Breast epithelium (tissue), 4 donors: Measurements from ENCODE around the gene MED1. TPM values are rescaled to one million over a fixed set of nuclear protein-coding genes. Genes with fewer than 3 reads are reported as not detected.

Experiments used
- DNase-seq, 2 donors: peaks; one replicate each; pipeline ENCODE4 v3.0.0-alpha.2; 2019; ENCODE audit warnings: low spot score in 2 of 2
- H3K27ac ChIP-seq, 2 donors: fragments of 200-600 bp; sonication (generic) in 1 of 2; one replicate each; pipeline ENCODE4 v1.5.1; 2016 to 2019; ENCODE audit warnings: mild to moderate bottlenecking in 1 of 2
- H3K27me3 ChIP-seq, 2 donors: fragments of 200-600 bp; sonication (generic) in 1 of 2; one replicate each; pipeline versions ENCODE4 v1.5.1 to v1.6.0; 2017 to 2019; ENCODE audit warnings: control low read depth in 1 of 2, mild to moderate bottlenecking in 1 of 2
- H3K36me3 ChIP-seq: fragments of 200-600 bp; one replicate; pipeline ENCODE4 v1.5.1; 2019
- H3K4me1 ChIP-seq, 2 donors: fragments of 200-600 bp; sonication (generic); one replicate each; pipeline ENCODE4 v1.5.1; 2016 to 2019; ENCODE audit warnings: control low read depth in 1 of 2
- H3K4me3 ChIP-seq, 3 donors: fragments of 200-600 bp; sonication (generic); 1 replicate in 2 of 3; 2 replicates in 1 of 3; pipeline ENCODE4 v1.5.1; 2016 to 2019; ENCODE audit warnings: mild to moderate bottlenecking in 3 of 3, moderate library complexity in 2 of 3
- H3K9me3 ChIP-seq, 2 donors: fragments of 200-600 bp; sonication (generic) in 1 of 2; one replicate each; pipeline ENCODE4 v1.5.1; 2016 to 2019; ENCODE audit warnings: control low read depth in 1 of 2
- POLR2A ChIP-seq: fragments of 450-650 bp; IDR thresholded peaks from one replicate; pipeline ENCODE4 v1.6.1; 2016; ENCODE audit warnings: antibody characterized with exemption, mild to moderate bottlenecking, moderate library complexity
- POLR2AphosphoS5 ChIP-seq, 3 donors: sonication (generic); formaldehyde crosslinking; IDR thresholded peaks; one replicate each; pipeline ENCODE4 v1.6.1; 2017; ENCODE audit warnings: antibody characterized with exemption in 3 of 3
- intact Hi-C: fragments of 100-400 bp; cut with DNase I; formaldehyde crosslinking; loops from one replicate; pipeline ENCODE4 v1.15.1; 2023; ENCODE audit warnings: low total_unique reads
- total RNA-seq, 3 donors: library from RNA; depleted of rRNA; stranded (reverse); fragments of >200 nt; gene quantifications; one replicate each; pipeline ENCODE4 v1.1.0, GENCODE V29; 2016
- TF ChIP-seq, protein P1 (sequence below), 3 donors: fragments of 450-650 bp; IDR thresholded peaks; one replicate each; pipeline ENCODE4 v1.5.1; 2016 to 2017; ENCODE audit warnings: antibody characterized with exemption in 3 of 3, mild to moderate bottlenecking in 3 of 3, moderate library complexity in 3 of 3

MED1 gene
- total RNA-seq, 3 donors from 2014 or later, result 21.4 to 36.3 (median 33.1) TPM

- TF ChIP-seq POLR2A (no peak), POLR2AphosphoS5 (IDR thresholded peaks at IDR 0.05) (no peak)
- TF ChIP-seq, protein P1, sequence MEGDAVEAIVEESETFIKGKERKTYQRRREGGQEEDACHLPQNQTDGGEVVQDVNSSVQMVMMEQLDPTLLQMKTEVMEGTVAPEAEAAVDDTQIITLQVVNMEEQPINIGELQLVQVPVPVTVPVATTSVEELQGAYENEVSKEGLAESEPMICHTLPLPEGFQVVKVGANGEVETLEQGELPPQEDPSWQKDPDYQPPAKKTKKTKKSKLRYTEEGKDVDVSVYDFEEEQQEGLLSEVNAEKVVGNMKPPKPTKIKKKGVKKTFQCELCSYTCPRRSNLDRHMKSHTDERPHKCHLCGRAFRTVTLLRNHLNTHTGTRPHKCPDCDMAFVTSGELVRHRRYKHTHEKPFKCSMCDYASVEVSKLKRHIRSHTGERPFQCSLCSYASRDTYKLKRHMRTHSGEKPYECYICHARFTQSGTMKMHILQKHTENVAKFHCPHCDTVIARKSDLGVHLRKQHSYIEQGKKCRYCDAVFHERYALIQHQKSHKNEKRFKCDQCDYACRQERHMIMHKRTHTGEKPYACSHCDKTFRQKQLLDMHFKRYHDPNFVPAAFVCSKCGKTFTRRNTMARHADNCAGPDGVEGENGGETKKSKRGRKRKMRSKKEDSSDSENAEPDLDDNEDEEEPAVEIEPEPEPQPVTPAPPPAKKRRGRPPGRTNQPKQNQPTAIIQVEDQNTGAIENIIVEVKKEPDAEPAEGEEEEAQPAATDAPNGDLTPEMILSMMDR (IDR thresholded peaks at IDR 0.05), result no peak
- Histone ChIP-seq H3K9me3 (no peaks in the 10 kb centered on the region), H3K27me3 (no peaks in the 10 kb centered on the region), H3K4me3 (no peak overlapping the region), H3K27ac (no peak overlapping the region), H3K4me1 (no peaks in the 10 kb centered on the region), H3K36me3 (no peaks in the 10 kb centered on the region)
- intact Hi-C loops, result no loop called here
- peak in 1 of 2 donors; percentile 40 for DNase-seq
These were observed 40.8 kb downstream of the MED1 start for GRCh38 chr17:39410279-39410678.

DNA sequence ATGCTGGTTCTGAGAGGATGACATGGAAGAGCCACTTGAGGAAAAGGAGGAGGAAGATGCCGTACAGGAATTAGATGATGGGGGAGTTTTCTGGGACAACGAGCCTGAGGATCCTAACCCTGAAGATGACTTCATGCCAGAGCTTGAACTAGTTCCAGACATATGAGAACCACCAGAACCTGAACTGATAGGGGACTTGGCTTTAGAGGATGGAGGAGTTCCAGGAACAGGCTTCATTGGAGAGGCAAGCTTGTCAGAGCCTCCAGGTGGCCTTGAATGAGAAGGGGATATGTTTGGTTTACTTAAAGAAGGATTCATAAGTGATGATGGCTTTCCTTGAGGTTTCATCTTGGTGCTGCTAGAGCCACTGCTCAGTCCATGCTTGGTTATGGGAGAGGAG lies 42.7 kb downstream of the MED1 start:
- H3K27me3 ChIP-seq, result no peaks in the 10 kb centered on the region
- no peak overlapping the region for H3K27ac ChIP-seq
- no peaks in the 10 kb centered on the region for H3K36me3 ChIP-seq
- no peaks in the 10 kb centered on the region for H3K4me1 ChIP-seq
- DNase-seq, result no peak
- intact Hi-C loops, result no loop called here
- TF ChIP-seq POLR2A, result no peak
- no peak for TF ChIP-seq POLR2AphosphoS5 (IDR thresholded peaks at IDR 0.05)
- TF ChIP-seq, protein P1 (IDR thresholded peaks at IDR 0.05), result no peak
- no peak overlapping the region for H3K4me3 ChIP-seq
- no peaks in the 10 kb centered on the region for H3K9me3 ChIP-seq

GRCh38 chr17:39406951-39407350 lies 44.1 kb downstream of the MED1 start:
- Histone ChIP-seq H3K9me3 (no peaks in the 10 kb centered on the region), H3K36me3 (no peaks in the 10 kb centered on the region), H3K27me3 (no peaks in the 10 kb centered on the region), H3K27ac (no peak overlapping the region), H3K4me1 (no peaks in the 10 kb centered on the region), H3K4me3 (no peak overlapping the region)
- no peak for TF ChIP-seq POLR2A
- TF ChIP-seq, protein P1 (IDR thresholded peaks at IDR 0.05), result no peak
- TF ChIP-seq POLR2AphosphoS5 (IDR thresholded peaks at IDR 0.05), result no peak
- DNase-seq, result no peak
- intact Hi-C loops, result no loop called here

- intact Hi-C loops, result no loop called here
- Histone ChIP-seq H3K4me1 (no peaks in the 10 kb centered on the region), H3K36me3 (no peaks in the 10 kb centered on the region), H3K27ac (no peak overlapping the region), H3K27me3 (no peaks in the 10 kb centered on the region), H3K4me3 (no peak overlapping the region), H3K9me3 (no peaks in the 10 kb centered on the region)
- TF ChIP-seq, protein P1 (IDR thresholded peaks at IDR 0.05), result no peak
- TF ChIP-seq POLR2AphosphoS5 (IDR thresholded peaks at IDR 0.05), result no peak
- TF ChIP-seq POLR2A, result no peak
- no peak for DNase-seq
These were observed 45.6 kb downstream of the MED1 start for GRCh38 chr17:39405436-39405835.

DNA sequence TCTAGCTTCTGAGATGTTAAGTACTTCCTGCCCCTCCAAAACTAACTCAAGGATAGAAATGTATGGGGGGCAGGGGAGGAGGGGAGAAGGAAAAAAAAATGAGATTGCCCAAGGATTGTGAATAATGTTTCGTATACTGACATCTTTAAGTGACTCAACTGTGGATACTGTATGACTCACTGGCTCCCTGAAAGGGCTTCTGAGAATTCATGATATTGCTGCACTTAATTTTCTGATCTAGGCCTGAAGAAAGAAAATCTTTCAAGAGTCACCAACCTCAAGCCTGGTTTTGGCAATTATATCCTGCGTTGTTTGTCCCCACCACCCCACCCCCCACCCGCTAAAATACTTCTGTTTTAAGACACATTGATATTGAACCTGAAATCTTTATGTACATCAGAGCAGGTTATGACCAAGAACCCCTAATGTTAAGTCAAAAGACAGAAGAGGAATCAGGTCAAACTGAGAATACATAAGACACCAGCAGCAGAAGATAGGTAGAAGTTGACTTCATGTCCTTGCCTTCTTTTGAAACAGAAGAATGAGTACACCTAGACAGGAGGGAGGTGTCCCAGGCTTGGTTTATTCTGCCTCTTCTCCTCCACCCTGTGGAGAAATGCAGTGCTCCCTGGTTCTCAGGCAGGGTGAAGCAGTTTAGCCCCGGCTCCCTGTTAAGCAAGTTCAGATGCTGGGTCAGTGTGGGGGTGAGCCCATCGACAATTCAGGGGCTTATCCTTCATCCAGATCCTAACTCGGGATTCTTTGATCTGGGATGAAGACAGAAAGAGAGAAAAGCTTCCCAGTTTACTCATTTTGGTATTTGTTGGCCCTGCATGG lies 46.3 kb downstream of the MED1 start:
- no peak overlapping the region for H3K4me3 ChIP-seq
- no peaks in the 10 kb centered on the region for H3K27me3 ChIP-seq
- intact Hi-C loops, result no loop called here
- DNase-seq, result peak in 1 of 2 donors; percentile 19
- H3K9me3 ChIP-seq, result no peaks in the 10 kb centered on the region
- no peak overlapping the region for H3K27ac ChIP-seq
- TF ChIP-seq POLR2A (no peak), POLR2AphosphoS5 (IDR thresholded peaks at IDR 0.05) (no peak)
- TF ChIP-seq, protein P1 (IDR thresholded peaks at IDR 0.05), result no peak
- peaks cover 0 to 4% of the 10 kb centered on the region in 2 donors for H3K4me1 ChIP-seq
- no peaks in the 10 kb centered on the region for H3K36me3 ChIP-seq
